Measurements from ENCODE around the gene PKNOX2. TPM values are rescaled to one million over a fixed set of nuclear protein-coding genes. Genes with fewer than 3 reads are reported as not detected.

The PKNOX2 gene
- total and polyA plus RNA-seq, 9 donors: 10.6 to 42.3 (median 30.0) TPM

GRCh38 chr11:125376856-125377255, 212.3 kb downstream of the PKNOX2 start:
- H3K9me3 ChIP-seq: no peaks in the 10 kb centered on the region
- no peaks in the 10 kb centered on the region for H3K36me3 ChIP-seq
- no peak overlapping the region for H3K27ac ChIP-seq
- peaks cover 4% of the 10 kb centered on the region for H3K4me1 ChIP-seq (ENCODE audit: insufficient read depth)
- no peak for DNase-seq
- no peaks in the 10 kb centered on the region for H3K27me3 ChIP-seq
- no peak overlapping the region for H3K4me3 ChIP-seq
- TF ChIP-seq CTCF (IDR thresholded peaks at IDR 0.05): no peak
- TF ChIP-seq POLR2A (IDR thresholded peaks at IDR 0.05): no peak
- no peak for TF ChIP-seq EP300 (IDR thresholded peaks at IDR 0.05)
- 39 to 62% (median 52%) methylated on average over 5 of the region's 5 CpGs for WGBS, 3 donors
- intact Hi-C loops (cut with DNase I): no loop called here

- intact Hi-C loops (cut with DNase I): no loop called here
- no peak for DNase-seq
- H3K36me3 ChIP-seq: no peaks in the 10 kb centered on the region
- H3K4me3 ChIP-seq: no peak overlapping the region
- no peaks in the 10 kb centered on the region for H3K9me3 ChIP-seq
- H3K27ac ChIP-seq: no peak overlapping the region
- H3K27me3 ChIP-seq: no peaks in the 10 kb centered on the region
- WGBS, 3 donors: 97 to 99% (median 97%) methylated on average over 7 of the region's 7 CpGs
- no peak for TF ChIP-seq POLR2A (IDR thresholded peaks at IDR 0.05)
- TF ChIP-seq EP300 (IDR thresholded peaks at IDR 0.05): no peak
- TF ChIP-seq CTCF (IDR thresholded peaks at IDR 0.05): no peak
- peaks cover 7% of the 10 kb centered on the region for H3K4me1 ChIP-seq (ENCODE audit: insufficient read depth)
These were observed 213.5 kb downstream of the PKNOX2 start for GRCh38 chr11:125378083-125378482.

GRCh38 chr11:125378571-125378970, 214.0 kb downstream of the PKNOX2 start:
- DNase-seq: no peak
- Histone ChIP-seq H3K27ac (no peak overlapping the region), H3K27me3 (no peaks in the 10 kb centered on the region), H3K4me3 (no peak overlapping the region), H3K4me1 (ENCODE audit: insufficient read depth) (peaks cover 7% of the 10 kb centered on the region), H3K36me3 (no peaks in the 10 kb centered on the region), H3K9me3 (no peaks in the 10 kb centered on the region)
- intact Hi-C loops (cut with DNase I): no loop called here
- TF ChIP-seq POLR2A (IDR thresholded peaks at IDR 0.05): no peak
- no peak for TF ChIP-seq EP300 (IDR thresholded peaks at IDR 0.05)
- TF ChIP-seq CTCF (IDR thresholded peaks at IDR 0.05): no peak
- WGBS, 3 donors: 54 to 78% (median 72%) methylated on average over 6 of the region's 6 CpGs

GRCh38 chr11:125379565-125379964, 215.0 kb downstream of the PKNOX2 start:
- no peaks in the 10 kb centered on the region for H3K36me3 ChIP-seq
- WGBS, 3 donors: 70 to 77% (median 73%) methylated on average over 5 of the region's 5 CpGs

More at GRCh38 chr11:125379565-125379964, 215.0 kb downstream of the PKNOX2 start:
- no peak overlapping the region for H3K27ac ChIP-seq
- peaks cover 5% of the 10 kb centered on the region for H3K4me1 ChIP-seq (ENCODE audit: insufficient read depth)
- TF ChIP-seq POLR2A (IDR thresholded peaks at IDR 0.05) (no peak), CTCF (IDR thresholded peaks at IDR 0.05) (no peak)
- DNase-seq: no peak
- H3K27me3 ChIP-seq: no peaks in the 10 kb centered on the region
- H3K9me3 ChIP-seq: no peaks in the 10 kb centered on the region
- H3K4me3 ChIP-seq: no peak overlapping the region
- intact Hi-C loops (cut with DNase I): no loop called here

Data from ovary (tissue), 9 donors.